Thyroid gland (tissue), 4 donors: ENCODE results near the gene FEM1B.

Source experiments
- CTCF ChIP-seq, 6 experiments: fragments of 200-600 bp in 3 of 6; fragments of 450-650 bp in 3 of 6; sonication (generic) in 3 of 6; IDR thresholded peaks; one replicate each; pipeline ENCODE4 v1.5.1; 2016 to 2019; ENCODE audit warnings: antibody characterized with exemption in 6 of 6, mild to moderate bottlenecking in 2 of 6, inconsistent platforms in 1 of 6, moderate library complexity in 1 of 6
- POLR2A ChIP-seq, 2 donors: fragments of 450-650 bp; IDR thresholded peaks; one replicate each; pipeline ENCODE4 v1.6.1; 2017; ENCODE audit warnings: antibody characterized with exemption in 2 of 2, mild to moderate bottlenecking in 2 of 2, moderate library complexity in 1 of 2

DNA sequence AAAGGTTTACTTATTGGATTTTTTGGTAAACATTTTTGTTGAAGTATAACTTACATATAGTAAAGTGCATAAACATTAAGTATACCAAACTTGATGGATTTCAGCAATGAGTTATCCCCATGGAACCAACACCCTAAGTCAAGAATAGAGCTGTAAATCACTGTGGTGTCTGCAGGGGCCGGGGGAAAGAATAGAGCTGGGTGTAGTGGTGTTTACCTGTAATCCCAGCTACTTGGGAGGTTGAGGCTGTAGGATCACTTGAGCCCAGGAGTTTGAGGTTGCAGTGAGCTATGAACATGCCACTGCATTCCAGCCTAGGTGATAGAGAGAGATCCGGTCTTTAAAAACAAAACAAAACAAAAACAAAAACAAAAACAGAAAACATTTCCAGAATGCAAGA lies 13.3 kb upstream of the FEM1B start:
- TF ChIP-seq CTCF (IDR thresholded peaks at IDR 0.05), result no peak
- TF ChIP-seq POLR2A (IDR thresholded peaks at IDR 0.05), result no peak
